K562 (cell line): ENCODE data around the gene RGL4. TPM values are rescaled to one million over a fixed set of nuclear protein-coding genes. Genes with fewer than 3 reads are reported as not detected.

Experiments
- ATAC-seq: fragments of 200-7000 bp; cut with Tn5 transposase; 3 replicates; pipeline ENCODE4 v1.9.1; 2020; ENCODE audit warnings: moderate library complexity
- BruUV-seq: library from RNA; stranded (reverse); fragments of 400-500 nt; replicated peaks from 2 replicates; lab custom pipeline; 2021; lab: Mats Ljungman, UMichigan
- CTCF ChIA-PET: fragments of 300-600 bp; formaldehyde crosslinking; extraction: SDS; loops from one replicate; lab custom pipeline; 2021; ENCODE audit warnings: low intra/inter-chr PET ratio; lab: Yijun Ruan, JAX
- POLR2A ChIA-PET: fragments of 300-600, 350-650 bp; sonication (Branson Sonifier 250); formaldehyde crosslinking; extraction: SDS; loops from one replicate; lab custom pipeline; 2021; ENCODE audit warnings: antibody characterized with exemption, inconsistent platforms; lab: Yijun Ruan, JAX
- DNase-seq, 4 experiments: peaks; one replicate each; pipeline versions ENCODE4 v3.0.0 to v3.0.0-alpha.2; 2011 to 2018; ENCODE audit warnings: low spot score in 3 of 4, mixed read lengths in 3 of 4; ENCODE audit errors: extremely low read depth in 1 of 4
- FAIRE-seq: peaks from 2 replicates; lab custom pipeline; 2011; peaks lifted over from hg19 to GRCh38; lab: Jason Lieb, UNC
- H2AFZ ChIP-seq: 2 replicates; pipeline ENCODE4 v1.6.0; 2011; ENCODE audit warnings: low read depth, low read length, control low read depth, inconsistent platforms
- H3K27ac ChIP-seq: fragments of 200-600 bp; 3 replicates; pipeline ENCODE4 v1.8.0; 2011; ENCODE audit warnings: low read depth, mild to moderate bottlenecking, control low read depth, inconsistent platforms, low read length, moderate library complexity, mixed read lengths; ENCODE audit errors: extremely low read depth
- H3K27me3 ChIP-seq, 2 experiments: fragments of 300-600 bp in 1 of 2; 2 replicates in 1 of 2; 3 replicates in 1 of 2; pipeline versions ENCODE4 v1.6.0 to v1.8.0; 2011; ENCODE audit warnings: inconsistent platforms in 2 of 2, low read length in 2 of 2, mild to moderate bottlenecking in 1 of 2, mixed read lengths in 1 of 2, moderate library complexity in 1 of 2; ENCODE audit not compliant: control insufficient read depth in 2 of 2, insufficient read depth in 2 of 2
- H3K36me3 ChIP-seq: fragments of 300-600 bp; 3 replicates; pipeline ENCODE4 v1.8.0; 2011; ENCODE audit warnings: mild to moderate bottlenecking, low read length, inconsistent platforms; ENCODE audit not compliant: control insufficient read depth, insufficient read depth
- H3K4me1 ChIP-seq, 2 experiments: fragments of 200-600 bp in 1 of 2; replicated peaks in 1 of 2; 2 replicates in 1 of 2; 3 replicates in 1 of 2; pipeline versions ENCODE4 v1.5.1 to v1.8.0; 2011; ENCODE audit warnings: inconsistent platforms in 2 of 2, low read length in 2 of 2, mild to moderate bottlenecking in 1 of 2, mixed read lengths in 1 of 2, moderate library complexity in 1 of 2; ENCODE audit not compliant: control insufficient read depth in 2 of 2, insufficient read depth in 2 of 2
- H3K4me2 ChIP-seq: 2 replicates; pipeline ENCODE4 v1.6.1; 2011; ENCODE audit warnings: low read length, control low read depth, inconsistent platforms, mixed read lengths; ENCODE audit not compliant: insufficient read depth
- H3K4me3 ChIP-seq: fragments of 200-600 bp; sonication (generic), shearing (Covaris generic); 2 replicates; pipeline ENCODE4 v1.5.1; 2016; ENCODE audit warnings: control low read depth, inconsistent platforms
- H3K79me2 ChIP-seq: fragments of 200-600 bp; 3 replicates; pipeline ENCODE4 v1.8.0; 2011; ENCODE audit warnings: low read length, inconsistent platforms; ENCODE audit not compliant: control insufficient read depth, insufficient read depth
- H3K9ac ChIP-seq, 2 experiments: 2 replicates each; pipeline versions ENCODE4 v1.6.0 to v1.6.1; 2011; ENCODE audit warnings: low read depth in 2 of 2, low read length in 2 of 2, control low read depth in 1 of 2, inconsistent platforms in 1 of 2, mild to moderate bottlenecking in 1 of 2, mixed read lengths in 1 of 2; ENCODE audit not compliant: insufficient read depth in 1 of 2
- H3K9me1 ChIP-seq: one replicate; pipeline ENCODE4 v1.6.0; 2011; ENCODE audit warnings: inconsistent platforms, mild to moderate bottlenecking, low read length, moderate library complexity; ENCODE audit not compliant: control insufficient read depth, insufficient read depth
- H3K9me3 ChIP-seq: replicated peaks from 2 replicates; pipeline ENCODE4 v1.5.1; 2011; ENCODE audit warnings: low read depth, low read length, inconsistent platforms; ENCODE audit not compliant: control insufficient read depth, insufficient read depth
- H4K20me1 ChIP-seq: replicated peaks from 2 replicates; pipeline ENCODE4 v1.6.1; 2011; ENCODE audit warnings: low read length, inconsistent platforms, mixed read lengths; ENCODE audit not compliant: control insufficient read depth, insufficient read depth
- KLF13 ChIP-seq: fragments of 450-650 bp; IDR thresholded peaks from 2 replicates; pipeline ENCODE4 v1.6.1; 2016; ENCODE audit warnings: missing genetic modification characterization, low read depth, mild to moderate bottlenecking, missing compliant biosample characterization, moderate library complexity, borderline replicate concordance
- NR3C1 ChIP-seq: sonication (generic); formaldehyde crosslinking; IDR thresholded peaks from 2 replicates; pipeline ENCODE4 v1.8.1; 2022; ENCODE audit warnings: missing genetic modification reagents
- POLR2B ChIP-seq: fragments of 450-650 bp; IDR thresholded peaks from 2 replicates; pipeline ENCODE4 v1.6.1; 2018; ENCODE audit warnings: low read depth; ENCODE audit not compliant: partially characterized antibody
- STAG1 ChIP-seq: sonication (generic); formaldehyde crosslinking; IDR thresholded peaks from 2 replicates; pipeline ENCODE4 v1.5.0; 2020; ENCODE audit warnings: missing genetic modification reagents, borderline replicate concordance
- ZBTB1 ChIP-seq: sonication (generic); formaldehyde crosslinking; IDR thresholded peaks from 2 replicates; pipeline ENCODE4 v1.8.1; 2023; ENCODE audit warnings: missing genetic modification reagents, low read depth, mild to moderate bottlenecking, borderline replicate concordance
- ZNF609 ChIP-seq: sonication (generic); formaldehyde crosslinking; IDR thresholded peaks from 2 replicates; pipeline ENCODE4 v1.8.1; 2023; ENCODE audit warnings: missing genetic modification reagents, mild to moderate bottlenecking, borderline replicate concordance
- ZNF77 ChIP-seq: fragments of 250-450 bp; sonication (Bioruptor Pico); IDR thresholded peaks from 2 replicates; pipeline ENCODE4 v1.5.0; 2020
- WGBS: fragments of 100-300 bp; shearing (Covaris generic); methylation state at CpG from one replicate; pipeline ENCODE4 v1.1.6; 2016; ENCODE audit warnings: low coverage, mixed read lengths; ENCODE audit not compliant: insufficient coverage; ENCODE audit errors: missing lambda C conversion rate; 5-methylcytosine and 5-hydroxymethylcytosine counted together
- in situ Hi-C: fragments of 300-500 bp; cut with MboI; formaldehyde crosslinking; loops from 4 replicates; pipeline ENCODE4 v1.15.0; 2018; ENCODE audit warnings: inconsistent platforms, mixed read lengths
- intact Hi-C: fragments of 100-400 bp; cut with micrococcal nuclease; formaldehyde crosslinking; loops from 2 replicates; pipeline ENCODE4 v1.14.2; 2022
- polyA plus RNA-seq, 8 experiments: library from polyadenylated mRNA; depleted of rRNA in 4 of 8; stranded (reverse) in 5 of 8; unstranded in 3 of 8; fragments of >200 nt; fragmentation: Nextera tagmentation in 2 of 8; fragmentation: Illumina TruSeq in 1 of 8; extraction: Ambion mirVana in 2 of 8; extraction: Trizol in 1 of 8; gene quantifications; 2 replicates each; pipeline versions ENCODE4 v1.2.1 to v1.2.3, GENCODE V29; 2011 to 2014; ENCODE audit warnings: inconsistent platforms in 1 of 8, missing spikeins in 1 of 8
- total RNA-seq, 7 experiments: library from RNA; depleted of rRNA in 6 of 7; stranded (reverse); fragments of >200 nt in 6 of 7; fragmentation: Illumina TruSeq in 2 of 7; extraction: Trizol in 2 of 7; gene quantifications; 2 replicates each; pipeline versions ENCODE4 v1.2.1 to v1.2.3, GENCODE V29; 2011 to 2021; ENCODE audit warnings: low replicate concordance in 1 of 7
- TF ChIP-seq, protein P1 (sequence below): sonication (generic); formaldehyde crosslinking; IDR thresholded peaks from 2 replicates; pipeline ENCODE4 v1.8.0; 2022; ENCODE audit warnings: mild to moderate bottlenecking, missing genetic modification reagents
- TF ChIP-seq, protein P2 (sequence below): fragments of 250-450 bp; sonication (Bioruptor Pico); IDR thresholded peaks from 2 replicates; pipeline ENCODE4 v1.5.0; 2020; ENCODE audit warnings: mild to moderate bottlenecking
- TF ChIP-seq, protein P3 (sequence below): fragments of 450-650 bp; IDR thresholded peaks from 2 replicates; pipeline ENCODE4 v1.6.1; 2014; ENCODE audit warnings: low read depth, mild to moderate bottlenecking, moderate library complexity, borderline replicate concordance

The RGL4 gene
- total and polyA plus RNA-seq, 9 of the 15 experiments (the other 6 are each of a cell fraction or from before 2014, with no cell fraction given) = not detected

DNA sequence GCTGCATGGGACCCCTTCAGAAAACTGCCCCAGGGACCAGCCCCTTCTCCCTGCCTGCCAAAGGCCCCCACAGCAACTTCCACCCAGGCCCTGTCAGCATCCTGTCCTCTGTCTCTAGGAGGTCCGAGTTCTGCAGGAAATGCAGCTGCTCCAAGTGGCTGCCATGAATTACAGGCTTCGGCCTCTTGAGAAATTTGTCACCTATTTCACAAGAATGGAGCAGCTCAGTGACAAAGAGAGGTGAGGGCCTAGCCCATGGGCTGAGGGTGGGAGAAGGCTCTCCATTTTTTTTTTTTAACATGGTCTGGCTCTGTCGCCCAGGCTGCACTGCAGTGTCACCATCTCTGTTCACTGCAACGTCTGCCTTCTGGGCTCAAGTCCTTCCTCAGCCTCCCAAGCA, 7.3 kb downstream of the RGL4 start:
- intact Hi-C loops = no loop called here
- no TSS peak for BruUV-seq

More for the DNA sequence above, 7.3 kb downstream of the RGL4 start:
- H3K9me1 ChIP-seq = no peaks in the 10 kb centered on the region
- H3K9me3 ChIP-seq = no peaks in the 10 kb centered on the region
- peaks cover 22% of the 10 kb centered on the region; the same call in 2 of the 3 replicates for H3K79me2 ChIP-seq
- H3K36me3 ChIP-seq = peaks cover 72% of the 10 kb centered on the region
- no peak for TF ChIP-seq KLF13 (tag)
- TF ChIP-seq ZNF609 (CRISPR knock-in tag) = no peak
- TF ChIP-seq, protein P1, sequence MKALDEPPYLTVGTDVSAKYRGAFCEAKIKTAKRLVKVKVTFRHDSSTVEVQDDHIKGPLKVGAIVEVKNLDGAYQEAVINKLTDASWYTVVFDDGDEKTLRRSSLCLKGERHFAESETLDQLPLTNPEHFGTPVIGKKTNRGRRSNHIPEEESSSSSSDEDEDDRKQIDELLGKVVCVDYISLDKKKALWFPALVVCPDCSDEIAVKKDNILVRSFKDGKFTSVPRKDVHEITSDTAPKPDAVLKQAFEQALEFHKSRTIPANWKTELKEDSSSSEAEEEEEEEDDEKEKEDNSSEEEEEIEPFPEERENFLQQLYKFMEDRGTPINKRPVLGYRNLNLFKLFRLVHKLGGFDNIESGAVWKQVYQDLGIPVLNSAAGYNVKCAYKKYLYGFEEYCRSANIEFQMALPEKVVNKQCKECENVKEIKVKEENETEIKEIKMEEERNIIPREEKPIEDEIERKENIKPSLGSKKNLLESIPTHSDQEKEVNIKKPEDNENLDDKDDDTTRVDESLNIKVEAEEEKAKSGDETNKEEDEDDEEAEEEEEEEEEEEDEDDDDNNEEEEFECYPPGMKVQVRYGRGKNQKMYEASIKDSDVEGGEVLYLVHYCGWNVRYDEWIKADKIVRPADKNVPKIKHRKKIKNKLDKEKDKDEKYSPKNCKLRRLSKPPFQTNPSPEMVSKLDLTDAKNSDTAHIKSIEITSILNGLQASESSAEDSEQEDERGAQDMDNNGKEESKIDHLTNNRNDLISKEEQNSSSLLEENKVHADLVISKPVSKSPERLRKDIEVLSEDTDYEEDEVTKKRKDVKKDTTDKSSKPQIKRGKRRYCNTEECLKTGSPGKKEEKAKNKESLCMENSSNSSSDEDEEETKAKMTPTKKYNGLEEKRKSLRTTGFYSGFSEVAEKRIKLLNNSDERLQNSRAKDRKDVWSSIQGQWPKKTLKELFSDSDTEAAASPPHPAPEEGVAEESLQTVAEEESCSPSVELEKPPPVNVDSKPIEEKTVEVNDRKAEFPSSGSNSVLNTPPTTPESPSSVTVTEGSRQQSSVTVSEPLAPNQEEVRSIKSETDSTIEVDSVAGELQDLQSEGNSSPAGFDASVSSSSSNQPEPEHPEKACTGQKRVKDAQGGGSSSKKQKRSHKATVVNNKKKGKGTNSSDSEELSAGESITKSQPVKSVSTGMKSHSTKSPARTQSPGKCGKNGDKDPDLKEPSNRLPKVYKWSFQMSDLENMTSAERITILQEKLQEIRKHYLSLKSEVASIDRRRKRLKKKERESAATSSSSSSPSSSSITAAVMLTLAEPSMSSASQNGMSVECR (CRISPR knock-in tag) = no peak
- TF ChIP-seq, protein P2, sequence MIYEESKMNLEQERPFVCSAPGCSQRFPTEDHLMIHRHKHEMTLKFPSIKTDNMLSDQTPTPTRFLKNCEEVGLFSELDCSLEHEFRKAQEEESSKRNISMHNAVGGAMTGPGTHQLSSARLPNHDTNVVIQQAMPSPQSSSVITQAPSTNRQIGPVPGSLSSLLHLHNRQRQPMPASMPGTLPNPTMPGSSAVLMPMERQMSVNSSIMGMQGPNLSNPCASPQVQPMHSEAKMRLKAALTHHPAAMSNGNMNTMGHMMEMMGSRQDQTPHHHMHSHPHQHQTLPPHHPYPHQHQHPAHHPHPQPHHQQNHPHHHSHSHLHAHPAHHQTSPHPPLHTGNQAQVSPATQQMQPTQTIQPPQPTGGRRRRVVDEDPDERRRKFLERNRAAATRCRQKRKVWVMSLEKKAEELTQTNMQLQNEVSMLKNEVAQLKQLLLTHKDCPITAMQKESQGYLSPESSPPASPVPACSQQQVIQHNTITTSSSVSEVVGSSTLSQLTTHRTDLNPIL = no peak
- TF ChIP-seq STAG1 (CRISPR knock-in tag) = no peak
- TF ChIP-seq ZNF77 (CRISPR knock-in tag) = no peak
- TF ChIP-seq ZBTB1 = no peak
- TF ChIP-seq, protein P3, sequence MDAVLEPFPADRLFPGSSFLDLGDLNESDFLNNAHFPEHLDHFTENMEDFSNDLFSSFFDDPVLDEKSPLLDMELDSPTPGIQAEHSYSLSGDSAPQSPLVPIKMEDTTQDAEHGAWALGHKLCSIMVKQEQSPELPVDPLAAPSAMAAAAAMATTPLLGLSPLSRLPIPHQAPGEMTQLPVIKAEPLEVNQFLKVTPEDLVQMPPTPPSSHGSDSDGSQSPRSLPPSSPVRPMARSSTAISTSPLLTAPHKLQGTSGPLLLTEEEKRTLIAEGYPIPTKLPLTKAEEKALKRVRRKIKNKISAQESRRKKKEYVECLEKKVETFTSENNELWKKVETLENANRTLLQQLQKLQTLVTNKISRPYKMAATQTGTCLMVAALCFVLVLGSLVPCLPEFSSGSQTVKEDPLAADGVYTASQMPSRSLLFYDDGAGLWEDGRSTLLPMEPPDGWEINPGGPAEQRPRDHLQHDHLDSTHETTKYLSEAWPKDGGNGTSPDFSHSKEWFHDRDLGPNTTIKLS = no peak
- TF ChIP-seq POLR2B = no peak
- no peak for TF ChIP-seq NR3C1 (CRISPR knock-in tag)
- no peak overlapping the region for H3K4me2 ChIP-seq
- H3K4me3 ChIP-seq = no peak overlapping the region
- no peaks in the 10 kb centered on the region for H4K20me1 ChIP-seq
- WGBS = 66% methylated on average over 4 of the region's 4 CpGs
- no peak overlapping the region for H2AFZ ChIP-seq
- no peaks in the 10 kb centered on the region for H3K27me3 ChIP-seq
- H3K9ac ChIP-seq = no peak overlapping the region
- in situ Hi-C loops = no loop called here
- DNase-seq = no peak
- ATAC-seq = no peak
- H3K27ac ChIP-seq = no peak overlapping the region
- ChIA-PET CTCF (no interaction called here), POLR2A (interaction anchor here (0.6 kb wide), 1 partner anchor 14 kb away, joined by 3 read pairs; no protein-coding TSS in a partner anchor)
- H3K4me1 ChIP-seq = no peaks in the 10 kb centered on the region; a peak in 1 of 5 replicates
- no peak for FAIRE-seq
